ENCODE results near the gene ARRDC4. TPM values are rescaled to one million over a fixed set of nuclear protein-coding genes. Genes with fewer than 3 reads are reported as not detected.

Gene ARRDC4
- total and polyA plus RNA-seq, 2 donors (not counting 3 experiments of a cell fraction or from before 2014, with no cell fraction given): 0.97 to 1.2 TPM

DNA sequence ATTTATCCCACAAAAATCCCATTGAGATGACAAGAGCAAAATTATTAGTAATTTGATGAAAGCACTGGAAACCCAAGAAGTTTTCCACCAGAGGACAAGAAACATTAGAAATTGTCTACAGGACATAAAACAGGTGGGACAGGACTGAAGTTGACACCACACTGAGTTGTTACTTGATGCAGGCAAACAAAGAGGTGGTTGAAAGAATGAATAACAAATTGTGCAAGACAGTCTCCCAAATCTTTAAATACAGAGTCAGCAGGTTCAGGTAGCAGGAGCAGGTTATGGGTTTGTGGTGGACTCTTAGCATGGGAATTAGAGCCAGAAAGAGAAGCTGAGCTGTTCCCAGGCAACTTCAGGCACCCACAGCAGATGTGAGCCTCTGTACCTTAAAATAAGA, 30.3 kb upstream of the ARRDC4 start:
- BruUV-seq (replicated peaks): no TSS peak
- H3K79me2 ChIP-seq (ENCODE audit: control insufficient read depth, insufficient read depth, low read length): no peaks in the 10 kb centered on the region
- intact Hi-C loops (cut with micrococcal nuclease): no loop called here

More for the DNA sequence above, 30.3 kb upstream of the ARRDC4 start:
- H3K9me3 ChIP-seq (replicated peaks; ENCODE audit: control insufficient read depth, insufficient read depth, low read length): no peaks in the 10 kb centered on the region
- no peaks in the 10 kb centered on the region for H3K27me3 ChIP-seq (ENCODE audit: control insufficient read depth in 2 of 2, insufficient read depth in 2 of 2, low read length in 2 of 2)
- no peak overlapping the region for H3K4me2 ChIP-seq (ENCODE audit: insufficient read depth, low read length)
- no peaks in the 10 kb centered on the region for H4K20me1 ChIP-seq (replicated peaks; ENCODE audit: control insufficient read depth, extremely low read depth, insufficient read depth, low read length)
- dilution Hi-C loops (cut with MboI; ENCODE audit: extremely low pct_ligation_motif_present, low sequenced_read_pairs): no loop called here
- no peak for DNase-seq (ENCODE audit: low read depth, low spot score)
- TF ChIP-seq, protein P1, sequence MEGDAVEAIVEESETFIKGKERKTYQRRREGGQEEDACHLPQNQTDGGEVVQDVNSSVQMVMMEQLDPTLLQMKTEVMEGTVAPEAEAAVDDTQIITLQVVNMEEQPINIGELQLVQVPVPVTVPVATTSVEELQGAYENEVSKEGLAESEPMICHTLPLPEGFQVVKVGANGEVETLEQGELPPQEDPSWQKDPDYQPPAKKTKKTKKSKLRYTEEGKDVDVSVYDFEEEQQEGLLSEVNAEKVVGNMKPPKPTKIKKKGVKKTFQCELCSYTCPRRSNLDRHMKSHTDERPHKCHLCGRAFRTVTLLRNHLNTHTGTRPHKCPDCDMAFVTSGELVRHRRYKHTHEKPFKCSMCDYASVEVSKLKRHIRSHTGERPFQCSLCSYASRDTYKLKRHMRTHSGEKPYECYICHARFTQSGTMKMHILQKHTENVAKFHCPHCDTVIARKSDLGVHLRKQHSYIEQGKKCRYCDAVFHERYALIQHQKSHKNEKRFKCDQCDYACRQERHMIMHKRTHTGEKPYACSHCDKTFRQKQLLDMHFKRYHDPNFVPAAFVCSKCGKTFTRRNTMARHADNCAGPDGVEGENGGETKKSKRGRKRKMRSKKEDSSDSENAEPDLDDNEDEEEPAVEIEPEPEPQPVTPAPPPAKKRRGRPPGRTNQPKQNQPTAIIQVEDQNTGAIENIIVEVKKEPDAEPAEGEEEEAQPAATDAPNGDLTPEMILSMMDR (IDR thresholded peaks at IDR 0.05; ENCODE audit: extremely low read depth in 1 of 2, insufficient read depth in 1 of 2, low read depth in 1 of 2, low read length in 2 of 2): no peak
- TF ChIP-seq POLR2AphosphoS5 (IDR thresholded peaks at IDR 0.05; ENCODE audit: insufficient read depth, low read depth, low read length) (no peak), EZH2 (IDR thresholded peaks at IDR 0.05; ENCODE audit: borderline replicate concordance, low read depth, low read length, severe bottlenecking) (no peak), JUN (IDR thresholded peaks at IDR 0.05; ENCODE audit: borderline replicate concordance, insufficient read depth, insufficient read length, low read depth) (no peak), MYC (IDR thresholded peaks at IDR 0.05; ENCODE audit: low read depth, low read length) (no peak), POLR2A (IDR thresholded peaks at IDR 0.05; ENCODE audit: low read depth, low read length) (no peak), GATA2 (IDR thresholded peaks at IDR 0.05; ENCODE audit: insufficient read depth, insufficient read length, low read depth, low read length) (no peak), FOS (IDR thresholded peaks at IDR 0.05; ENCODE audit: borderline replicate concordance, insufficient read depth, low read length) (no peak)
- TF ChIP-seq, protein P2, sequence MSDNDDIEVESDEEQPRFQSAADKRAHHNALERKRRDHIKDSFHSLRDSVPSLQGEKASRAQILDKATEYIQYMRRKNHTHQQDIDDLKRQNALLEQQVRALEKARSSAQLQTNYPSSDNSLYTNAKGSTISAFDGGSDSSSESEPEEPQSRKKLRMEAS (IDR thresholded peaks at IDR 0.05; ENCODE audit: insufficient read depth, insufficient read length): no peak
- no peak overlapping the region for H2AFZ ChIP-seq (ENCODE audit: low read depth, low read length)
- no peak for FAIRE-seq
- H3K36me3 ChIP-seq (ENCODE audit: control insufficient read depth in 2 of 2, extremely low read depth in 1 of 2, insufficient read depth in 2 of 2, low read length in 2 of 2): no peaks in the 10 kb centered on the region
- no peak overlapping the region for H3K27ac ChIP-seq (ENCODE audit: insufficient read depth, low read depth, low read length)
- no peak overlapping the region for H3K9ac ChIP-seq (replicated peaks; ENCODE audit: extremely low read depth, insufficient read depth, low read length)
- ChIA-PET CTCF (no interaction called here), POLR2A (no interaction called here)
- no peak overlapping the region for H3K4me3 ChIP-seq (replicated peaks in 1 of 3; ENCODE audit: insufficient read depth in 1 of 3, low read depth in 1 of 3, low read length in 3 of 3)
- no peaks in the 10 kb centered on the region for H3K4me1 ChIP-seq (ENCODE audit: control insufficient read depth, extremely low read depth, insufficient read depth, low read length)
- no peaks in the 10 kb centered on the region for H3K9me1 ChIP-seq (replicated peaks; ENCODE audit: control insufficient read depth, extremely low read depth, insufficient read depth, low read length)
